ENCODE results near the gene NT5E.

Gene NT5E

GRCh38 chr6:85460921-85461797, 11.3 kb downstream of the NT5E start:
- peak; percentile 44 for DNase-seq

DNA sequence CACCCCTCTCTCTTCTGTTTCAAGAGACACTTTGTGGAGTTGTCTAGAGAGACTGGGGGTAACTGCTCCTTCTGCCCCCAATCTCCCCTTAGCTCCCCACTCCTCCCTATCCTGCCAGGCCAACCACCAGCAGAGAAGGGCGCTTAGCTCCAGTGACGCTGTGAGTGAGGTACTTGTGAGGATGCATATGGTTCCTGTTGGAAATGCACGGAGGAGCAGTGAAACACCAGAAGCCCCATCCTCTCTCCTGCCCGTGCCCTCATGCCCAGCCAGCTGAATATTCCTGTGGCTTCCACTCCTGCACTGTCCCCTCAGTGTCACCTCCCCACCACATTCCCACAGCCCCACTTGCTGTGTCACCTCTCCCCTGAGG, 11.9 kb downstream of the NT5E start:
- DNase-seq = no peak

- no peak for DNase-seq
These were observed 12.8 kb downstream of the NT5E start for GRCh38 chr6:85462673-85463072.

- DNase-seq = no peak
These were observed 13.9 kb downstream of the NT5E start for GRCh38 chr6:85463621-85464259.

GRCh38 chr6:85464260-85464644, 14.4 kb downstream of the NT5E start:
- DNase-seq = no peak

DNA sequence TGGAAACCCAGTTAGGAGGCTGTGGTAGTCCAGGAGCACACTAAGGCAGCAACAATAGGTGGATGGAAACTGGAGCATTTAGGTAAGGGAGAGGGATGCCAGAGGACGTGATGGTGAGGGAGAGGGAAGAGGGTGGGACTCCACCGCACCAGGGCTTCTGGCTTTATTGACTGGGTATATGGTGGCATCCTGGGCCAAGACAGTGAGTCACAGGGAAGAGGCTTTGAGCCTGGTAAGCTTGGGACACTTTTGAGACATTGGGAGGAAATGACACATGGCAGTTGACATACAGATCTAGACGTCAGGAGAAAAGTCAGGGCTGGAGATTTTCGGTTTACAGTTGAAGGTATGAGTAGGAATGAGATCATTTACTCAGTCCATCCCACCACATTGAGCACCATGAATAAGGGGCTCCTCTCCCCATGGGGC, 14.9 kb downstream of the NT5E start:
- DNase-seq = no peak

GRCh38 chr6:85465762-85466161, 15.9 kb downstream of the NT5E start:
- no peak for DNase-seq

- no peak for DNase-seq
These were observed 18.4 kb downstream of the NT5E start for GRCh38 chr6:85468326-85468725.

DNA sequence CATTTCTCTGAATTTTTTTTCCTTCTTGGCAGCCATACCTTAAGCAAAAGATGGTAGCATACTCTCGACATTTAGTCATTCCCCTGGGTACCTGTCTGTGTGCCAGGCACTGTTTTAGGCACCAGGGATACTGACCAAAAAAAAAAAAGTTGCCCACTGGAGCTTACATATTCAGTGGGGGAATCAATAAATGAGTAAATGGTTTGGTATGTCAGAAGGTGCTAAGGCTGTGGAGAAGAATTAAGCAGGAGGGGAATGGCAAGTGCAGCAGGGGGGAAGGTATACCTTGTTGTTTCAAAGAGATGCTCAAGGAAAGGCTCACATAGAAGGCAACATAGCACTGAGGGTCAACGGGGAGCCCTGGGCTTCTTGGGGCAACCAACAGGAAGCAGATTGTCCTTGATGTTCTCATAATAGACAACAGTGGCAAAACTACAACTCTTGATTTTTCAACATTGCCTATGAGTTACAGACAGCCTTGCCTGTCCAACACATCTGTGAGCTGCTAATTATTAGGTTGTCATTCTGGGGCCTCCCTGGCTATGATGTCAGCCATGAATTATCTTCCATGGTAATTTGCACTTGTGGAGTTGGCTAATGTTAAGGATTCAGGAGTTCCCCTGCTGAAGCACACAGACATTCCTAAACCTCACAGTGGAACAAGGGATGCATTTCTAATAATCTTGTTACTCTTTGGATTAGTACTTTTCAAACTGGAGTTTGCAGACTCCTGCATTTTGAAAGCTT, 19.6 kb downstream of the NT5E start:
- no peak for DNase-seq

- DNase-seq = no peak
These were observed 20.1 kb downstream of the NT5E start for GRCh38 chr6:85470023-85470410.

DNA sequence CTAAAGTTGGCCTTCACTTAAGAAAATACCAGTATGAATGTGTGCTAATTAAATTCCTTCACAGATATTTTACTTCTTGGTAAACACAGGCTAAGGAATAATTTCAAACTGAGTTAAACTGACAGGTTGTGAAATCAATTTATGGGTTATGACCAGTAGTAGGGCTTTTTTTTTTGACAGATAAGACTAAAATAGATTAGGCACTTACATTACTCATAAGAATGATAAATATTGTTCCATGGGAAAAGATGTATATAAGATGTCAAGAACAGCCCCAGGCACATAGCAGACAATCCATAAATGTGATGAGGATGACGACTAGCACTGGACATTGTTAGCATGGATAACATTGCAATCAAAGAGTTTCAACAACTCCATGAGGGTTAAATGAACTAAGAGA, 22.9 kb downstream of the NT5E start:
- DNase-seq = no peak

DNA sequence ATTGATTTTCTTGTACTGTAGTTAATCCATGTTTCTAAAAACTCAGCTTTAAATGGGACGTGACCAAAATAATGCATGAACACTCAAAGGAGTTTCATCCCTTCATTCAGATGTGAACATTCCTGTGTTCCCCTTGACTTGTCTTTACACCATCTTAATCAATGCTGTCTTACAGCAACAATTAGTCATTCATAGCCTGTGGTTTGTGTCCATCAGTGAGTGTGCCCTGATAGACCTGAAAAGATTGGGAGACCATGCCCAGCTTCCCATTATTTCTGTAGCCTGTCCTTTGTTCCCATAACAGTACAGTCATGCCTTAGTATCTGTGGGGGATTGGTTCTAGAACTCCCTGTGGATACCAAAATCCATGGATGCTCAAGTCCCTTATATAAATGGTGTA, 23.9 kb downstream of the NT5E start:
- DNase-seq = no peak

GRCh38 chr6:85476532-85476931, 26.6 kb downstream of the NT5E start:
- no peak for DNase-seq

- DNase-seq = no peak
These were observed 29.3 kb downstream of the NT5E start for GRCh38 chr6:85479208-85479607.

DNA sequence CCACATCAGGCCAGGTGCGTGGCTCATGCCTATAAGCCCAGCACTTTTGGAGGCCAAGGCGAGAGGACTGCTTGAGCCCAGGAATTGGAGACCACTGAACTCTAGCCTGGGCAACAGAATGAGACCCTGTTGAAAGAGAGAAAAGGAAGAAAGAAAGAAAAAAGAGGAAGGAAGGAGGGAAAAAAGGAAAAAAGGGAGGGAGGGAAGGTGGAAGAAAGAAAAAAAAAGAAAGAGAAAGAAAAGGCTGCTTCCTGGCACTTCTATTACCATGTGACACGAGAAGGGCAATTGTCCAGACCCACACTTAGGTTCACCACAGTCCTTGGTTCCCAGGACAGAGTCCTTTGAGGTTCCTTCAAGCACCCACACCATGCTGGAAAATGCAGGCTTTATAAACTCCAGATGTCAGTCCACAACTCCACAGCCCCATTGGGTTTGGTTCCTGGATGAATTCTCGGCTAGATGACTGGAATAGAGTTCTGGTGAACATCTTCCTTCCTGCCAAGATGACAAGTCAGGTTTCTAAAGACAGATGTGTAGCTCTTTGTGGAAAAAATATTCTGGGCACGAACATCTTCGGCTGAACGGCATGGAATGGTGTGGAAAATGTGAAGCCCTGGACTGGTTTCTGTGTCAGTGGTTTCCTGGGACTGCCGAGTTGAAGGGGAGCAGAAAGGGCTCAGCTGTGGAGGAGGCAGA, 32.5 kb downstream of the NT5E start:
- no peak for DNase-seq

DNA sequence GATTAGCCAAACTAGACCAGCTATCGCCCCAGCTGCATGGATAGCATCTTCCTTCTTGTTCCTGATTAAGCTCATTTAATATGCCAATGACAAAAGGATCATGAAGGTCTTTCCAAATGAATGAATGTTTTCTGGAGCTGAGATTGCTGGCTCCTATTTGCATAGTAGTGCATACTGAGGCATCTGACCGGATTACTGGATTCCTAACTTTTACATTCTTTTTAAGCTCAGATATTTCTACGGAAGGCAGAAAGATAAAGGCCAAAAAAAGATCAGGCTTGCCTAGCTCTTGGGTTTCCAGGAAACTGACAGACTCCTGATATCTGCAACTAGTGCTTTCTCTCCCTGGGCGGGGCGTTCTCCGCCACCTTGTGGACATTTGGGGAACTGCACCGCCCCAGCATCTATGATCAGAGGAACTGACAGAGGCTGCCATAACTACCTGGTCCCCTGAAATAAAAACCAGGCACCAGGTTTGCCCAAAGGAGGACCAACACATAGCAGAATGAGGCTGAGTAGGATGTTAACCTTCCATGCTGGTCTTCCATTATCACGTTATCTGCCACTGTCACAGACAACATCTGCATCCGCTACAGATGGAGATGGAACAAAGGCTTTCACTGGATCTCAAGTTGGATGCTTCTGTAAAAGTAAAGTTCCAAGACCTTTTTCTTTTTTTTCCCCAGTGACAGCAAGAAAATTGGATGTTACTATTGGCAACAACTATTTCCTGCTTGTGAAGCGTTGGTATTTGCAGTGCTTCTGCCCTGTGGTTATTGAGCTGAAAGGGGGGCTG, 33.2 kb downstream of the NT5E start:
- DNase-seq = peak; percentile 70

GRCh38 chr6:85483846-85484245, 34.0 kb downstream of the NT5E start:
- no peak for DNase-seq

- DNase-seq = no peak
These were observed 35.1 kb downstream of the NT5E start for GRCh38 chr6:85484948-85485347.

GRCh38 chr6:85490516-85491248, 40.8 kb downstream of the NT5E start:
- no peak for DNase-seq

DNA sequence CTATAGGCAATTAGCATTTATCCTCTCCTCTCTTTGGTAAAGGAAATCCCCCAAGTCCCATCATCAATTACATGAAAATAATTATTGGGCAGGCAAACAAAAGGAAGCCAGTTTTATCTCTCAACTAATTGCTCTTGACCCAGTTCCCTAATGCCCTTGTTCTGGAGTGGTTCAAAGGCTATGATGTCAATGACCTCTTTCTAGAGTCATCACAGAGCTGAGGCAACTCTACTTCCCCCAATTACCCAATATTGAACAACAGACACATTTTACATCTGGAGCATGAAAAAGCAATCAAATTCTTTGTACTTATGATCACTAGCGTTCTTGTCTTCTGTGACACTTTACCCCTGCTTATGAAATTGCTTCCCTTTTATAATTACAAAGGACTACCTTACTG, 43.5 kb downstream of the NT5E start:
- no peak for DNase-seq

All from CD4-positive, alpha-beta T cell treated with Interleukin-21 for 1 hour (primary cell).